LoVo (cell line): Measurements from ENCODE around the gene SLC49A4.

Experiments
- DNase-seq: peaks from one replicate; pipeline ENCODE4 v3.0.0-alpha.2; 2016; ENCODE audit warnings: low spot score

The SLC49A4 gene

GRCh38 chr3:122929188-122930062 lies 134.6 kb downstream of the SLC49A4 start:
- DNase-seq: no peak

- no peak for DNase-seq
Measured at GRCh38 chr3:122930063-122930997, 135.5 kb downstream of the SLC49A4 start.
